Adipocyte (in vitro differentiated cells): ENCODE measurements around the gene NHSL2.

ENCODE experiments used
- DNase-seq: peaks from one replicate; pipeline ENCODE4 v3.0.0-alpha.2; 2015; ENCODE audit warnings: low read depth
- H3K27me3 ChIP-seq: replicated peaks from 2 replicates; pipeline ENCODE4 v1.7.0; 2013; ENCODE audit warnings: mild to moderate bottlenecking, low read length, moderate library complexity; ENCODE audit not compliant: control insufficient read depth, insufficient read depth
- H3K36me3 ChIP-seq: 2 replicates; pipeline ENCODE4 v1.7.0; 2013; ENCODE audit warnings: low read length, mild to moderate bottlenecking, moderate library complexity; ENCODE audit not compliant: control insufficient read depth, insufficient read depth, severe bottlenecking
- H3K4me1 ChIP-seq: 2 replicates; pipeline ENCODE4 v1.7.0; 2013; ENCODE audit warnings: mild to moderate bottlenecking, low read length, moderate library complexity; ENCODE audit not compliant: control insufficient read depth, insufficient read depth
- H3K4me3 ChIP-seq: 2 replicates; pipeline ENCODE4 v1.7.0; 2013; ENCODE audit warnings: mild to moderate bottlenecking, low read length, moderate library complexity
- H3K9ac ChIP-seq: 2 replicates; pipeline ENCODE4 v1.7.0; 2013; ENCODE audit warnings: mild to moderate bottlenecking, low read length, moderate library complexity
- H3K9me3 ChIP-seq: 2 replicates; pipeline ENCODE4 v1.7.0; 2013; ENCODE audit warnings: mild to moderate bottlenecking, low read length, moderate library complexity; ENCODE audit not compliant: control insufficient read depth

The NHSL2 gene

GRCh38 chrX:71992711-71993110 lies 82.1 kb downstream of the NHSL2 start:
- Histone ChIP-seq H3K36me3 (no peaks in the 10 kb centered on the region), H3K9ac (no peak overlapping the region), H3K27me3 (peaks cover 2% of the 10 kb centered on the region), H3K4me1 (peaks cover 18% of the 10 kb centered on the region), H3K4me3 (no peak overlapping the region), H3K9me3 (peaks cover 14% of the 10 kb centered on the region)
- no peak for DNase-seq

DNA sequence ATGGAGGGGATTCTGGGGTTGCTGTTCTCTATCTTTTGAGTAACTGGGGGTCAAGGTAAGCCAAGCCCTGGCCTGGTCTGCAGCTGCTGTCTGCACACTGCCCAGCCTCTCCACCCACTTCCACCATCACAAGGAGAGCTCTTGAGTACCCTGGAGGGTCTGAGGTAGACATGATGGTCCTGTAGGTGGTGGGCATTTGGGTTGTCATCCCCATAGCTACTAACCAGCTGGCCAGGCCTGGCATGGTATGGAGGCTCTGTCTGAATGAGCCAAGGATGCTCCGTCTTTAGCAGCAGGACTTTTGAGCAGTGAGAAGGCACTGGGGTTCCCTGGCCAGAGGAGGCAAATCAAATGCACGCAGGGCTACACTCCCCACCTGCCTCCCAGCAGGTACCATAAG lies 82.7 kb downstream of the NHSL2 start:
- H3K36me3 ChIP-seq, result no peaks in the 10 kb centered on the region
- peaks cover 18% of the 10 kb centered on the region for H3K4me1 ChIP-seq
- no peak overlapping the region for H3K4me3 ChIP-seq
- DNase-seq, result no peak
- H3K9me3 ChIP-seq, result peaks cover 14% of the 10 kb centered on the region
- peaks cover 2% of the 10 kb centered on the region for H3K27me3 ChIP-seq
- H3K9ac ChIP-seq, result no peak overlapping the region

- Histone ChIP-seq H3K9me3 (peaks cover 11% of the 10 kb centered on the region), H3K36me3 (no peaks in the 10 kb centered on the region), H3K4me3 (no peak overlapping the region), H3K27me3 (peaks cover 2% of the 10 kb centered on the region), H3K4me1 (peaks cover 18% of the 10 kb centered on the region), H3K9ac (no peak overlapping the region)
- DNase-seq, result no peak
These were observed 84.0 kb downstream of the NHSL2 start for GRCh38 chrX:71994601-71995000.

DNA sequence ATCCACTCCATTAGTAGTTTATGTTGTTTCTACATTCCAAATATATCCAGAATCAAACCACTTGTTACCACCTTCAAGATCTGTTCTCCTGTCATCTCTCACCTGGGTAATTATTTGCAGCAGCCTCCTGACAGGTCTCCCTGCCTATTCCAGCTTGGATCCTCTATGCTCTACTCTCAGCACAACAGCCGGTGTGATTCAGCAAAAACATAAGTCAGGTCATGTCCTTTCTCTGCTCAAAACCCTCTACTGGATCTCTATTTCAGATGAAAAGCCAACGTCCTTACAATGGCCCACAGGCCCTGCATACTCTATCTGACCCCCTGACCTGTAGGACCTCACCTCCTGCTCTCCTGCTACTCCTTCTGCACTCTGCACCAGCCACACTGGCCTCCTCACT lies 84.5 kb downstream of the NHSL2 start:
- DNase-seq, result no peak
- Histone ChIP-seq H3K27me3 (peaks cover 2% of the 10 kb centered on the region), H3K9ac (no peak overlapping the region), H3K36me3 (no peaks in the 10 kb centered on the region), H3K4me3 (no peak overlapping the region), H3K4me1 (peaks cover 18% of the 10 kb centered on the region), H3K9me3 (peaks cover 6% of the 10 kb centered on the region)

GRCh38 chrX:71996136-71996535 lies 85.5 kb downstream of the NHSL2 start:
- H3K27me3 ChIP-seq, result peaks cover 2% of the 10 kb centered on the region
- H3K36me3 ChIP-seq, result no peaks in the 10 kb centered on the region
- peaks cover 13% of the 10 kb centered on the region for H3K4me1 ChIP-seq
- H3K9me3 ChIP-seq, result no peaks in the 10 kb centered on the region
- H3K9ac ChIP-seq, result no peak overlapping the region
- DNase-seq, result no peak
- H3K4me3 ChIP-seq, result no peak overlapping the region

GRCh38 chrX:71996826-71997225 lies 86.2 kb downstream of the NHSL2 start:
- H3K9ac ChIP-seq, result peak overlapping the region; percentile 15
- H3K9me3 ChIP-seq, result no peaks in the 10 kb centered on the region
- no peaks in the 10 kb centered on the region for H3K36me3 ChIP-seq
- no peak overlapping the region for H3K4me3 ChIP-seq
- peak; percentile 14 for DNase-seq
- H3K27me3 ChIP-seq, result peaks cover 2% of the 10 kb centered on the region
- H3K4me1 ChIP-seq, result peaks cover 7% of the 10 kb centered on the region

GRCh38 chrX:71997320-71997719 lies 86.7 kb downstream of the NHSL2 start:
- no peak for DNase-seq
- H3K9ac ChIP-seq, result peak overlapping the region; percentile 15
- H3K27me3 ChIP-seq, result peaks cover 2% of the 10 kb centered on the region
- no peak overlapping the region for H3K4me3 ChIP-seq
- H3K4me1 ChIP-seq, result peaks cover 4% of the 10 kb centered on the region
- H3K36me3 ChIP-seq, result no peaks in the 10 kb centered on the region
- H3K9me3 ChIP-seq, result no peaks in the 10 kb centered on the region

GRCh38 chrX:71998836-71999509 lies 88.3 kb downstream of the NHSL2 start:
- no peaks in the 10 kb centered on the region for H3K36me3 ChIP-seq
- H3K4me3 ChIP-seq, result no peak overlapping the region
- peak; percentile 71 for DNase-seq
- no peak overlapping the region for H3K9ac ChIP-seq
- H3K27me3 ChIP-seq, result peaks cover 6% of the 10 kb centered on the region
- no peaks in the 10 kb centered on the region for H3K9me3 ChIP-seq
- peaks cover 16% of the 10 kb centered on the region for H3K4me1 ChIP-seq

- Histone ChIP-seq H3K36me3 (no peaks in the 10 kb centered on the region), H3K9me3 (no peaks in the 10 kb centered on the region), H3K4me1 (peaks cover 20% of the 10 kb centered on the region), H3K4me3 (no peak overlapping the region), H3K27me3 (peaks cover 6% of the 10 kb centered on the region), H3K9ac (no peak overlapping the region)
- DNase-seq, result no peak
These were observed 88.9 kb downstream of the NHSL2 start for GRCh38 chrX:71999535-71999934.

- H3K9me3 ChIP-seq, result no peaks in the 10 kb centered on the region
- no peak overlapping the region for H3K4me3 ChIP-seq
- no peaks in the 10 kb centered on the region for H3K36me3 ChIP-seq
- peaks cover 7% of the 10 kb centered on the region for H3K27me3 ChIP-seq
- no peak for DNase-seq
- peaks cover 20% of the 10 kb centered on the region for H3K4me1 ChIP-seq
- H3K9ac ChIP-seq, result no peak overlapping the region
These were observed 90.8 kb downstream of the NHSL2 start for GRCh38 chrX:72001471-72001870.

GRCh38 chrX:72001906-72002305 lies 91.3 kb downstream of the NHSL2 start:
- H3K4me1 ChIP-seq, result peaks cover 20% of the 10 kb centered on the region
- H3K27me3 ChIP-seq, result peaks cover 7% of the 10 kb centered on the region
- H3K9me3 ChIP-seq, result no peaks in the 10 kb centered on the region
- no peak for DNase-seq
- H3K36me3 ChIP-seq, result no peaks in the 10 kb centered on the region
- no peak overlapping the region for H3K9ac ChIP-seq
- H3K4me3 ChIP-seq, result no peak overlapping the region

GRCh38 chrX:72002875-72003274 lies 92.2 kb downstream of the NHSL2 start:
- no peak for DNase-seq
- Histone ChIP-seq H3K9ac (no peak overlapping the region), H3K27me3 (peaks cover 7% of the 10 kb centered on the region), H3K36me3 (no peaks in the 10 kb centered on the region), H3K4me3 (no peak overlapping the region), H3K4me1 (peaks cover 16% of the 10 kb centered on the region), H3K9me3 (no peaks in the 10 kb centered on the region)
